Ovary (tissue), 3 donors: Measurements from ENCODE around the gene RARA.
"Not testable (repeated sequence)": the region's sequence is repeated elsewhere in the genome, so short reads cannot be mapped to it uniquely, and the experiment has no call there.

ENCODE experiments used
- CTCF ChIP-seq, 3 donors: fragments of 450-650 bp in 2 of 3; fragments of 200-600 bp in 1 of 3; IDR thresholded peaks; one replicate each; pipeline versions ENCODE4 v1.5.1 to v1.8.0; 2016 to 2022; ENCODE audit warnings: antibody characterized with exemption in 3 of 3, mild to moderate bottlenecking in 1 of 3
- EP300 ChIP-seq: sonication (generic); formaldehyde crosslinking; IDR thresholded peaks from one replicate; pipeline ENCODE4 v1.6.1; 2017; ENCODE audit warnings: antibody characterized with exemption
- POLR2A ChIP-seq: fragments of 450-650 bp; IDR thresholded peaks from one replicate; pipeline ENCODE4 v1.6.1; 2017; ENCODE audit warnings: antibody characterized with exemption, mild to moderate bottlenecking, moderate library complexity
- donor health status: DM: no; HTN: no; CAD: no.

GRCh38 chr17:40376541-40376940, 67.6 kb downstream of the RARA start:
- TF ChIP-seq EP300; POLR2A; CTCF (IDR thresholded peaks at IDR 0.05): not testable (repeated sequence)
